H1 (cell line): ENCODE measurements around the gene RAB1A. TPM values are rescaled to one million over a fixed set of nuclear protein-coding genes. Genes with fewer than 3 reads are reported as not detected.

ENCODE experiments used
- CTCF ChIA-PET: fragments of 300-600 bp; sonication (Branson Sonifier 250); formaldehyde crosslinking; loops from one replicate; lab custom pipeline; 2021; ENCODE audit not compliant: partially characterized antibody; lab: Charles Lee
- POLR2A ChIA-PET: fragments of 300-600 bp; sonication (Branson Sonifier 250); formaldehyde crosslinking; loops from one replicate; lab custom pipeline; 2021; ENCODE audit warnings: inconsistent platforms; ENCODE audit not compliant: partially characterized antibody; lab: Charles Lee
- DNase-seq, 2 experiments: peaks; one replicate each; pipeline versions ENCODE4 v3.0.0 to v3.0.0-alpha.2; 2010 to 2022; ENCODE audit warnings: low spot score in 2 of 2, low read depth in 1 of 2, mixed read lengths in 1 of 2
- FAIRE-seq: peaks from 2 replicates; lab custom pipeline; 2011; peaks lifted over from hg19 to GRCh38; lab: Jason Lieb, UNC
- H2AFZ ChIP-seq: 2 replicates; pipeline ENCODE4 v1.8.1; 2012; ENCODE audit warnings: low read length, inconsistent platforms
- H2AK5ac ChIP-seq: 2 replicates; pipeline ENCODE4 v1.6.1; 2013; ENCODE audit warnings: low read depth, low read length
- H2BK120ac ChIP-seq: replicated peaks from 2 replicates; pipeline ENCODE3; 2013; ENCODE audit warnings: low read depth, low read length, inconsistent platforms
- H2BK12ac ChIP-seq: 2 replicates; pipeline ENCODE4 v1.6.1; 2013; ENCODE audit warnings: low read depth, low read length
- H2BK15ac ChIP-seq: 2 replicates; pipeline ENCODE4 v1.6.1; 2013; ENCODE audit warnings: low read length
- H2BK20ac ChIP-seq: 2 replicates; pipeline ENCODE4 v1.6.1; 2013; ENCODE audit warnings: low read length
- H2BK5ac ChIP-seq: 2 replicates; pipeline ENCODE4 v1.6.1; 2013; ENCODE audit warnings: low read depth, low read length
- H3K14ac ChIP-seq: 2 replicates; pipeline ENCODE4 v1.6.1; 2013; ENCODE audit warnings: inconsistent platforms; ENCODE audit not compliant: insufficient read length
- H3K18ac ChIP-seq: 2 replicates; pipeline ENCODE4 v1.6.1; 2013; ENCODE audit warnings: low read length; ENCODE audit errors: extremely low read depth
- H3K23ac ChIP-seq: 2 replicates; pipeline ENCODE4 v1.6.1; 2013; ENCODE audit warnings: inconsistent platforms; ENCODE audit not compliant: insufficient read length
- H3K23me2 ChIP-seq: 2 replicates; pipeline ENCODE4 v1.6.1; 2013; ENCODE audit warnings: low read depth, low read length
- H3K27ac ChIP-seq: 2 replicates; pipeline ENCODE4 v1.6.1; 2011; ENCODE audit warnings: low read depth, low read length, inconsistent platforms
- H3K27me3 ChIP-seq, 4 experiments: replicated peaks in 1 of 4; 1 replicate in 1 of 4; 2 replicates in 3 of 4; pipeline versions ENCODE4 v1.6.1 to v1.8.1; 2011 to 2013; ENCODE audit warnings: low read length in 3 of 4, mild to moderate bottlenecking in 3 of 4, inconsistent platforms in 2 of 4, mixed read lengths in 2 of 4, moderate library complexity in 1 of 4; ENCODE audit not compliant: control insufficient read depth in 3 of 4, insufficient read depth in 3 of 4; ENCODE audit errors: extremely low read depth in 1 of 4
- H3K36me3 ChIP-seq, 4 experiments: 2 replicates each; pipeline versions ENCODE4 v1.6.1 to v1.8.1; 2011 to 2013; ENCODE audit warnings: mild to moderate bottlenecking in 4 of 4, low read length in 3 of 4, moderate library complexity in 2 of 4, control low read depth in 1 of 4, inconsistent platforms in 1 of 4; ENCODE audit not compliant: insufficient read depth in 4 of 4, control insufficient read depth in 2 of 4
- H3K4ac ChIP-seq: replicated peaks from 2 replicates; pipeline ENCODE3; 2013; ENCODE audit warnings: low read length, low read depth, mixed read lengths, inconsistent platforms; ENCODE audit not compliant: insufficient read length
- H3K4me1 ChIP-seq, 4 experiments: replicated peaks in 1 of 4; 1 replicate in 1 of 4; 2 replicates in 3 of 4; pipeline versions ENCODE4 v1.6.1 to v1.8.1; 2011 to 2013; ENCODE audit warnings: low read length in 3 of 4, inconsistent platforms in 2 of 4, mixed read lengths in 1 of 4; ENCODE audit not compliant: insufficient read depth in 4 of 4, control insufficient read depth in 3 of 4
- H3K4me2 ChIP-seq, 2 experiments: 2 replicates each; pipeline versions ENCODE4 v1.6.1 to v1.8.1; 2011 to 2013; ENCODE audit warnings: low read depth in 2 of 2, low read length in 2 of 2, control low read depth in 1 of 2, inconsistent platforms in 1 of 2, mild to moderate bottlenecking in 1 of 2; ENCODE audit not compliant: insufficient read depth in 1 of 2
- H3K4me3 ChIP-seq, 4 experiments: fragments of 200-600, 300-600 bp in 1 of 4; sonication (generic), shearing (Covaris generic), sonication (Bioruptor Twin) in 1 of 4; 2 replicates each; pipeline versions ENCODE4 v1.5.1 to v1.8.1; 2011 to 2016; ENCODE audit warnings: low read length in 4 of 4, low read depth in 3 of 4, control low read depth in 2 of 4, inconsistent platforms in 2 of 4, mild to moderate bottlenecking in 2 of 4, mixed read lengths in 1 of 4, moderate library complexity in 1 of 4; ENCODE audit not compliant: insufficient read depth in 2 of 4; ENCODE audit errors: extremely low read depth in 1 of 4
- H3K56ac ChIP-seq: replicated peaks from 2 replicates; pipeline ENCODE3; 2013; ENCODE audit warnings: low read depth, mild to moderate bottlenecking, mixed read lengths, low read length, inconsistent platforms; ENCODE audit not compliant: insufficient read length
- H3K79me1 ChIP-seq: 2 replicates; pipeline ENCODE4 v1.6.1; 2013; ENCODE audit warnings: low read depth, low read length, control low read depth
- H3K79me2 ChIP-seq, 2 experiments: 2 replicates each; pipeline versions ENCODE4 v1.6.1 to v1.8.1; 2012 to 2013; ENCODE audit warnings: low read length in 2 of 2, mild to moderate bottlenecking in 2 of 2, inconsistent platforms in 1 of 2; ENCODE audit not compliant: insufficient read depth in 2 of 2, control insufficient read depth in 1 of 2
- H3K9ac ChIP-seq, 4 experiments: replicated peaks in 1 of 4; 1 replicate in 1 of 4; 2 replicates in 3 of 4; pipeline versions ENCODE4 v1.6.1 to v1.8.1; 2011 to 2013; ENCODE audit warnings: low read depth in 3 of 4, low read length in 3 of 4, control low read depth in 2 of 4, mild to moderate bottlenecking in 2 of 4, moderate library complexity in 2 of 4, inconsistent platforms in 1 of 4; ENCODE audit errors: extremely low read depth in 1 of 4
- H3K9me3 ChIP-seq, 2 experiments: 2 replicates each; pipeline versions ENCODE4 v1.6.1 to v1.8.1; 2012 to 2013; ENCODE audit warnings: mild to moderate bottlenecking in 2 of 2, moderate library complexity in 2 of 2, control low read depth in 1 of 2, inconsistent platforms in 1 of 2, low read depth in 1 of 2, low read length in 1 of 2, mixed read lengths in 1 of 2; ENCODE audit not compliant: insufficient read depth in 2 of 2
- H4K20me1 ChIP-seq, 2 experiments: replicated peaks in 1 of 2; 2 replicates each; pipeline versions ENCODE3 to v1.8.1; 2011 to 2013; ENCODE audit warnings: inconsistent platforms in 2 of 2, low read length in 2 of 2, mild to moderate bottlenecking in 1 of 2; ENCODE audit not compliant: insufficient read depth in 2 of 2, control insufficient read depth in 1 of 2
- H4K5ac ChIP-seq: 2 replicates; pipeline ENCODE4 v1.6.1; 2013; ENCODE audit warnings: low read length, low read depth, mixed read lengths, inconsistent platforms; ENCODE audit not compliant: insufficient read length
- H4K8ac ChIP-seq: 2 replicates; pipeline ENCODE4 v1.8.0; 2013; ENCODE audit warnings: mild to moderate bottlenecking, moderate library complexity, low read length, inconsistent platforms; ENCODE audit not compliant: insufficient read depth; ENCODE audit errors: extremely low read depth
- H4K91ac ChIP-seq: replicated peaks from 2 replicates; pipeline ENCODE3; 2013; ENCODE audit warnings: low read length, mixed read lengths, inconsistent platforms; ENCODE audit not compliant: insufficient read length
- E2F6 ChIP-seq: IDR thresholded peaks from 2 replicates; pipeline ENCODE4 v1.6.1; 2012; ENCODE audit warnings: inconsistent platforms
- WGBS, 2 experiments: shearing (Covaris generic) in 1 of 2; methylation state at CpG; one replicate each; pipeline versions ENCODE4 v1.1.6 to v1.1.7; 2013 to 2015; ENCODE audit warnings: low lambda C conversion rate in 2 of 2, mixed read lengths in 2 of 2, inconsistent platforms in 1 of 2, low coverage in 1 of 2, missing lambda C conversion rate in 1 of 2; ENCODE audit not compliant: insufficient replicate concordance in 2 of 2, insufficient coverage in 1 of 2, insufficient read length in 1 of 2; ENCODE audit errors: extremely low coverage in 1 of 2, missing lambda C conversion rate in 1 of 2; 5-methylcytosine and 5-hydroxymethylcytosine counted together
- polyA plus RNA-seq, 7 experiments: library from polyadenylated mRNA; depleted of rRNA in 3 of 7; stranded (reverse) in 5 of 7; unstranded in 2 of 7; fragments of >200 nt in 5 of 7; fragments of 200-250 nt in 2 of 7; gene quantifications; 1 replicate in 5 of 7; 2 replicates in 1 of 7; 4 replicates in 1 of 7; pipeline versions ENCODE4 v1.2.1 to v1.2.3, GENCODE V29; 2011 to 2013; ENCODE audit warnings: missing spikeins in 2 of 7, mixed read lengths in 2 of 7
- total RNA-seq: library from RNA; stranded (reverse); fragmentation: NEBNext Ultra II Directional; extraction: Animal tissue kit (Norgen Biotek cat#: 25700); gene quantifications from 2 replicates; pipeline ENCODE4 v1.2.1, GENCODE V29; 2021

RAB1A gene
- total and polyA plus RNA-seq, 2 of the 8 experiments (the other 6 are each of a cell fraction or from before 2014, with no cell fraction given), result 77.9 to 120 TPM

GRCh38 chr2:65103013-65103715 is 26.7 kb downstream of the RAB1A start:
- no peak overlapping the region for H2AFZ ChIP-seq
- no peak overlapping the region for H4K91ac ChIP-seq
- no peak overlapping the region for H3K27ac ChIP-seq
- peaks cover 2 to 29% (median 4%) of the 10 kb centered on the region in 4 experiments; a peak in 4 of 8 replicates for H3K36me3 ChIP-seq
- no peaks in the 10 kb centered on the region; the same call in none of the 2 replicates for H3K79me1 ChIP-seq
- H2BK5ac ChIP-seq, result no peak overlapping the region
- no peak overlapping the region for H3K14ac ChIP-seq
- H3K23ac ChIP-seq, result no peak overlapping the region
- H2BK15ac ChIP-seq, result no peak overlapping the region
- no peak overlapping the region for H3K4ac ChIP-seq
- no peak overlapping the region for H3K9ac ChIP-seq
- no peaks in the 10 kb centered on the region for H3K4me1 ChIP-seq
- H2BK20ac ChIP-seq, result no peak overlapping the region
- H2AK5ac ChIP-seq, result no peak overlapping the region
- no peak for TF ChIP-seq E2F6
- H3K23me2 ChIP-seq, result no peaks in the 10 kb centered on the region
- no peak overlapping the region; the same call in 1 of the 2 replicates for H4K8ac ChIP-seq
- no peaks in the 10 kb centered on the region for H3K9me3 ChIP-seq
- 94% methylated on average over 6 of the region's 6 CpGs; no CpG with 5 or more reads in 1 of the 2 experiments for WGBS, 2 experiments
- H3K4me3 ChIP-seq, result no peak overlapping the region
- no peak overlapping the region for H2BK12ac ChIP-seq
- no peak overlapping the region for H2BK120ac ChIP-seq
- H3K56ac ChIP-seq, result no peak overlapping the region
- no peak overlapping the region for H3K4me2 ChIP-seq
- no peak for DNase-seq
- no peak overlapping the region for H3K18ac ChIP-seq
- H3K27me3 ChIP-seq, result no peaks in the 10 kb centered on the region
- ChIA-PET POLR2A (interaction anchor here (0.6 to 1.0 kb wide), 2 partner anchors 14 to 197 kb away, joined by 3 read pairs; no protein-coding TSS in a partner anchor), CTCF (interaction anchor here (0.7 kb wide), 1 partner anchor 19 kb away, joined by 3 read pairs; no protein-coding TSS in a partner anchor)
- H4K5ac ChIP-seq, result no peak overlapping the region
- peaks cover 0 to 24% of the 10 kb centered on the region in 2 experiments; a peak in 2 of 4 replicates for H3K79me2 ChIP-seq
- peaks cover 3 to 5% of the 10 kb centered on the region in 2 experiments for H4K20me1 ChIP-seq
- no peak for FAIRE-seq
